Peyer's patch (tissue), 4 donors: ENCODE measurements around the gene TATDN2. TPM values are rescaled to one million over a fixed set of nuclear protein-coding genes. Genes with fewer than 3 reads are reported as not detected.

Experiments
- DNase-seq, 3 donors: peaks; one replicate each; pipeline ENCODE4 v3.0.0-alpha.2; 2017 to 2019
- H3K27ac ChIP-seq, 4 donors: fragments of 200-600 bp; sonication (generic); one replicate each; pipeline ENCODE4 v1.5.1; 2016 to 2019
- H3K27me3 ChIP-seq, 2 donors: fragments of 200-600 bp; sonication (generic); one replicate each; pipeline ENCODE4 v1.5.1; 2019
- H3K36me3 ChIP-seq, 3 donors: fragments of 200-600 bp; sonication (generic); one replicate each; pipeline ENCODE4 v1.5.1; 2016 to 2019
- H3K4me1 ChIP-seq, 4 donors: fragments of 200-600 bp; sonication (generic); one replicate each; pipeline ENCODE4 v1.5.1; 2016 to 2019
- H3K4me3 ChIP-seq, 4 donors: fragments of 200-600 bp; sonication (generic); 1 replicate in 3 of 4; 2 replicates in 1 of 4; pipeline ENCODE4 v1.5.1; 2016 to 2019; ENCODE audit warnings: mild to moderate bottlenecking in 1 of 4
- H3K9me3 ChIP-seq, 4 donors: fragments of 200-600 bp; sonication (generic); one replicate each; pipeline ENCODE4 v1.5.1; 2016 to 2019; ENCODE audit warnings: mild to moderate bottlenecking in 1 of 4
- CTCF ChIP-seq, 6 experiments: fragments of 450-650 bp in 4 of 6; fragments of 200-600 bp in 2 of 6; sonication (generic) in 1 of 6; IDR thresholded peaks; one replicate each; pipeline ENCODE4 v1.5.1; 2017 to 2019; ENCODE audit warnings: antibody characterized with exemption in 6 of 6, mild to moderate bottlenecking in 3 of 6, moderate library complexity in 1 of 6
- POLR2A ChIP-seq, 2 donors: fragments of 450-650 bp; IDR thresholded peaks; one replicate each; pipeline ENCODE4 v1.5.1; 2017; ENCODE audit warnings: antibody characterized with exemption in 2 of 2, mild to moderate bottlenecking in 2 of 2, moderate library complexity in 2 of 2
- total RNA-seq, 4 donors: library from RNA; depleted of rRNA; stranded (reverse); fragments of >200 nt; gene quantifications; one replicate each; pipeline ENCODE4 v1.1.0, GENCODE V29; 2016

TATDN2 gene
- total RNA-seq, 4 donors from 2014 or later, result 30.3 to 52.8 (median 36.9) TPM

- no peak for DNase-seq
- no peak overlapping the region for H3K4me3 ChIP-seq
- H3K27me3 ChIP-seq, result no peaks in the 10 kb centered on the region
- H3K4me1 ChIP-seq, result peaks cover 0 to 6% (median 0%) of the 10 kb centered on the region in 4 donors
- TF ChIP-seq POLR2A (IDR thresholded peaks at IDR 0.05) (no peak), CTCF (IDR thresholded peaks at IDR 0.05) (no peak)
- peak overlapping the region in 1 of 4 donors; percentile 17 for H3K27ac ChIP-seq
- peaks cover 0 to 56% (median 0%) of the 10 kb centered on the region in 3 donors for H3K36me3 ChIP-seq
- no peaks in the 10 kb centered on the region for H3K9me3 ChIP-seq
These were observed 50.9 kb downstream of the TATDN2 start for GRCh38 chr3:10299175-10299574.

GRCh38 chr3:10299679-10300078 is 51.4 kb downstream of the TATDN2 start:
- H3K9me3 ChIP-seq, result no peaks in the 10 kb centered on the region
- H3K4me3 ChIP-seq, result no peak overlapping the region
- no peak for DNase-seq
- no peaks in the 10 kb centered on the region for H3K27me3 ChIP-seq
- peak overlapping the region in 1 of 4 donors; percentile 17 for H3K27ac ChIP-seq
- H3K4me1 ChIP-seq, result peaks cover 0 to 6% (median 0%) of the 10 kb centered on the region in 4 donors
- TF ChIP-seq POLR2A (IDR thresholded peaks at IDR 0.05) (no peak), CTCF (IDR thresholded peaks at IDR 0.05) (no peak)
- peaks cover 0 to 61% (median 0%) of the 10 kb centered on the region in 3 donors for H3K36me3 ChIP-seq

GRCh38 chr3:10300087-10300486 is 51.8 kb downstream of the TATDN2 start:
- peaks cover 0 to 6% (median 0%) of the 10 kb centered on the region in 4 donors for H3K4me1 ChIP-seq
- TF ChIP-seq POLR2A (IDR thresholded peaks at IDR 0.05) (no peak), CTCF (IDR thresholded peaks at IDR 0.05) (no peak)
- H3K27me3 ChIP-seq, result no peaks in the 10 kb centered on the region
- H3K4me3 ChIP-seq, result no peak overlapping the region
- H3K36me3 ChIP-seq, result peaks cover 0 to 65% (median 0%) of the 10 kb centered on the region in 3 donors
- H3K9me3 ChIP-seq, result no peaks in the 10 kb centered on the region
- DNase-seq, result no peak
- H3K27ac ChIP-seq, result no peak overlapping the region

- H3K36me3 ChIP-seq, result peaks cover 0 to 95% (median 0%) of the 10 kb centered on the region in 3 donors
- no peak overlapping the region for H3K4me3 ChIP-seq
- H3K4me1 ChIP-seq, result peaks cover 0 to 6% (median 0%) of the 10 kb centered on the region in 4 donors
- TF ChIP-seq POLR2A (IDR thresholded peaks at IDR 0.05) (no peak), CTCF (IDR thresholded peaks at IDR 0.05) (no peak)
- no peaks in the 10 kb centered on the region for H3K9me3 ChIP-seq
- H3K27ac ChIP-seq, result no peak overlapping the region
- no peaks in the 10 kb centered on the region for H3K27me3 ChIP-seq
- no peak for DNase-seq
These were observed 54.8 kb downstream of the TATDN2 start for GRCh38 chr3:10303105-10303504.

GRCh38 chr3:10303785-10304184 is 55.5 kb downstream of the TATDN2 start:
- Histone ChIP-seq H3K4me3 (no peak overlapping the region), H3K36me3 (peaks cover 0 to 95% (median 0%) of the 10 kb centered on the region in 3 donors), H3K27me3 (no peaks in the 10 kb centered on the region), H3K9me3 (no peaks in the 10 kb centered on the region), H3K27ac (no peak overlapping the region), H3K4me1 (peaks cover 0 to 6% (median 0%) of the 10 kb centered on the region in 4 donors)
- TF ChIP-seq CTCF (IDR thresholded peaks at IDR 0.05), result no peak
- TF ChIP-seq POLR2A (IDR thresholded peaks at IDR 0.05), result no peak
- no peak for DNase-seq

- TF ChIP-seq POLR2A (IDR thresholded peaks at IDR 0.05) (no peak), CTCF (IDR thresholded peaks at IDR 0.05) (no peak)
- no peak for DNase-seq
- no peak overlapping the region for H3K27ac ChIP-seq
- H3K4me1 ChIP-seq, result no peaks in the 10 kb centered on the region
- H3K4me3 ChIP-seq, result no peak overlapping the region
- no peaks in the 10 kb centered on the region for H3K9me3 ChIP-seq
- no peaks in the 10 kb centered on the region for H3K27me3 ChIP-seq
- peaks cover 0 to 94% (median 0%) of the 10 kb centered on the region in 3 donors for H3K36me3 ChIP-seq
These were observed 56.6 kb downstream of the TATDN2 start for GRCh38 chr3:10304905-10305304.
